Activated naive CD8-positive, alpha-beta T cell treated with anti-CD3 and anti-CD28 coated beads for 36 hours (primary cell): ENCODE data around the gene CNRIP1. TPM values are rescaled to one million over a fixed set of nuclear protein-coding genes. Genes with fewer than 3 reads are reported as not detected.

Experiments
- DNase-seq: peaks from one replicate; pipeline ENCODE4 v3.0.0; 2021
- H3K27ac Mint-ChIP-seq: one replicate; pipeline ENCODE4 v1.8.0; 2022; ENCODE audit warnings: mild to moderate bottlenecking, moderate library complexity, mixed read lengths
- H3K27me3 Mint-ChIP-seq: one replicate; pipeline ENCODE4 v1.8.0; 2022; ENCODE audit warnings: mild to moderate bottlenecking, mixed read lengths
- H3K36me3 Mint-ChIP-seq: one replicate; pipeline ENCODE4 v1.8.0; 2021; ENCODE audit warnings: mild to moderate bottlenecking, mixed read lengths
- H3K4me1 Mint-ChIP-seq: one replicate; pipeline ENCODE4 v1.8.0; 2021; ENCODE audit warnings: mixed read lengths
- H3K4me3 Mint-ChIP-seq: one replicate; pipeline ENCODE4 v1.8.0; 2022; ENCODE audit warnings: mild to moderate bottlenecking, moderate library complexity, mixed read lengths
- H3K9me3 Mint-ChIP-seq: one replicate; pipeline ENCODE4 v1.8.0; 2022; ENCODE audit warnings: mixed read lengths
- total RNA-seq, 2 experiments: library from RNA; stranded (reverse); gene quantifications; one replicate each; pipeline ENCODE4 v1.2.3, GENCODE V29; 2021

CNRIP1 gene
- total RNA-seq, 2 experiments from 2014 or later, result not detected

DNA sequence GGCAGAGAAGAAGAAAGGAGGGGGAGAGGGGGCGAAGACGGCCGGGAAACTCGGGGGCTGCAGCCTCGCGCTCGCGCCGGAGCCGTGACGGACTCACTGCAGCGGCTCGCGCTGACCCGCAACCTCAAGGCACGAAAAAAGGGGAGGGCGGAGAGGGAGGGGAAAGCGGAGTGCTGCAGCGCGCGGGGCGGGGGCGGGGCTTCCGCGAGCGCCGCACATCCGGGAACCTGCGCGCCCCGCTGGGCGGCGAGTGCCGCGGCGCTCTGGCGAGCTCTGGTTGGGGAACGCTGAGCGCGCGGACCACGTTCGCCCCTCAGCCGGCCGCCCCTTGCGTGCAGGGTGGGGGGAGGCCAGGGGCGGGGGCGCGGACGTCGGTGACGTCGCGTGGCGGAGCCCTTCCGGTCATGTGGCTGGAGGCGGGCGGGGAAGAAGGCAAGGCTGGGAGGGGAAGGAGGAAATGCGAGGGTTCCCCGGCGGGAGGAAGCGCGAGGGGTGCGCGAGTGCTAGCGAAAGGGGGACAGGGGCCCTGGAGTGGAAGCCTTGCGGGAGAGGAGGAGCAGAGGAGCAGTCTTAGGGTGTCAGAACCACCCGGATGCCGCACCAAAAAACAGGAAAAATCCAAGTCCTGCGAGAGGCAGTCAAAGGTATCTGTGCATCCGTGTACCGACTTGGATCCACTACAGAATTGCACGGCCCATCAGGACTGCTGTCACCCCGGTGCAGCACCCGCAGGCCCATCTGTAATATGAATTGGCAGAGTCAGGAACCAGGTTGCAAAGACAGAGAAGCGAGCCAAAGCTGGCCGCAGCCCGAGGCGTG, 67.1 kb downstream of the CNRIP1 start, which contains the start of gene PPP3R1:
Gene PPP3R1, minus strand, starts transcription at position 133 of the 819 bp plus-strand sequence. CDS start 405 bp downstream, outside the sequence.
- peaks cover 16% of the 10 kb centered on the region for H3K36me3 Mint-ChIP-seq
- DNase-seq, result peak; percentile 97
- H3K4me1 Mint-ChIP-seq, result peaks cover 32% of the 10 kb centered on the region
- no peaks in the 10 kb centered on the region for H3K9me3 Mint-ChIP-seq
- peak within 1 kb of the TSS; percentile 100 for H3K27ac Mint-ChIP-seq
- no peaks in the 10 kb centered on the region for H3K27me3 Mint-ChIP-seq
- peak within 1 kb of the TSS; percentile 97 for H3K4me3 Mint-ChIP-seq

DNA sequence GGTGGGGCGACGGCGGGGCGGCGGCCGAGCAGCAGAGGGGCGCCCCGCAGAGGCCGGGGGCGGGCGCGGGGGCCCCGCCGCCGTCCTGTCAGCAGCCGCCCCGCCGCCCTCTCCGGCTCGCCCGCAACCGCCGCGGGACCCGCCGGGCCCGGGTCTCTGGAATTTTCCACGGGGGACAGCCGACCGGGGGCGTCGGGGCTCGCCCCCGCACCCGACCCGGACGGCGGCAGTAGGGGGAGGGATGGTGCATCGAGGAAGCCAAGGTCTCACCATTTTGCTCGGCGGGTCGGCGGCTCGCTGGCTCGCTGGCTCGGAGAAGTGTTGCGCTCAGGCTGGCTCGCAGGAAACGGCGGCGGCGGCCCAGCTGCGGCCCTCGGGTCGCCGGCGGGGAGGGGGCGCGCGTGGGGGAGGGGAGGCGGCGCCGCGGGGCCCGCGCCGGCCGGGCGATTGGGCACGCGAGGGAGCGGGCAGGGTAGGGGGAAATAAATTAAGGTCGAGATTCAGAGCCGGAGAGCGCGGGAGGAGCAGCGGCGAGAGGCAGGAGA, 67.8 kb downstream of the CNRIP1 start:
- peak; percentile 50 for DNase-seq
- Mint-ChIP-seq H3K27ac (peak overlapping the region; percentile 95), H3K36me3 (peaks cover 16% of the 10 kb centered on the region), H3K27me3 (no peaks in the 10 kb centered on the region), H3K4me1 (peaks cover 32% of the 10 kb centered on the region), H3K4me3 (peak overlapping the region; percentile 97), H3K9me3 (no peaks in the 10 kb centered on the region)

DNA sequence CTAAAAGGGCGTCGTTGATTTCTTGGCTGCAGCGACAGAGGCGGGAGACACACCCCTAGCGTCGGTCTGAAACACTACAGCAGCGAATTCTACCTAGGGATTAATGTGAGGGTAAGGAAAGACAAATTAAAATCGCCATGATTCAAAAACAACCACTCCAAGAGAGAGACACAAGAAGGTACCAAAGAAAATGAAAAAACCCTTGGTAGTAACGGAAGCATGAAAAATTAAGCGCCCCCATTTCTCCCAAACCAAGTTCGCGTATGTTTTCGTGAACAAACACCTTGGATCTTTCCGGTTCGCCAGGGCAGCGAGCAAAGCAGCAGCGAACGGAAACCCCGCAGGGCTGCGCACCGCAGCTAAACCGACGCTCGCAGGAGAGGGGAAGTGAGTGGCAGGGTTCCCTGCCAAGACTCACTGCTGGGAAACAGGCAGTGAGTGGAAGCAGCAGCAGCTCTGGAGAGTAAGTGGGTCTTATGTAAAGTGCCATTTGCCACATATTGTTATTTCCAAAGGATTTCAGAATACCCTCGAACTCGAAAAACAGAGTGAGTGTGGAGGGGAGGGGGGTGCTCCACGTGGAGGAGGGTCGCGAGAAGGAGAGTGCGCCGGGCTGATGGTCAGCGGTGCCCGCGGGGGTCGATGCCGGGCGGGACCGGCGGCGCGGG, 68.4 kb downstream of the CNRIP1 start:
- Mint-ChIP-seq H3K27ac (peak overlapping the region; percentile 100), H3K27me3 (no peaks in the 10 kb centered on the region), H3K4me1 (peaks cover 28% of the 10 kb centered on the region), H3K9me3 (no peaks in the 10 kb centered on the region), H3K4me3 (peak overlapping the region; percentile 97), H3K36me3 (peaks cover 16% of the 10 kb centered on the region)
- DNase-seq, result peak; percentile 69

- Mint-ChIP-seq H3K36me3 (peaks cover 16% of the 10 kb centered on the region), H3K27me3 (no peaks in the 10 kb centered on the region), H3K27ac (peak overlapping the region; percentile 100), H3K4me3 (peak overlapping the region; percentile 97), H3K9me3 (no peaks in the 10 kb centered on the region), H3K4me1 (peaks cover 24% of the 10 kb centered on the region)
- no peak for DNase-seq
Measured at GRCh38 chr2:68250652-68251186, 69.0 kb downstream of the CNRIP1 start.

DNA sequence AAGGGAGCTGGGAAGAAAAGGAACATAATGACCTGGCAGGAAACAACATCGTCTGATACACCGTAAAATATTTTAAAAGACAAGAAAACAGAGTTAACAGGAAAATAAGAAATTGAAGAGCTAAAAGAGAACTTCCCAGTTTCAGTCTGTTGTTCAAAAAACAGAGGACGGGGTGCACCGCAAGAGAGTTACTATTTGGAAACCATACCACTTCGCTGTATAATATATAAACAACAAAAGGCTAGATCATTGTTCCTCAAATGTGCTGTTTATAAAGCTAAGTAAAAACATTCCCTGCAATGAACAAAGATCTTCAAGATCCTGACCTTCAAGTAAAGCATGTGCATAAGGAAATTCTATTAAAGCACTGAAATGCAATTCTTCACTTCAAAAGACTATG, 69.6 kb downstream of the CNRIP1 start:
- Mint-ChIP-seq H3K27me3 (no peaks in the 10 kb centered on the region), H3K4me3 (peak overlapping the region; percentile 97), H3K9me3 (no peaks in the 10 kb centered on the region), H3K27ac (peak overlapping the region; percentile 100), H3K4me1 (peaks cover 20% of the 10 kb centered on the region), H3K36me3 (peaks cover 16% of the 10 kb centered on the region)
- no peak for DNase-seq

GRCh38 chr2:68248806-68249205, 70.9 kb downstream of the CNRIP1 start:
- H3K9me3 Mint-ChIP-seq, result no peaks in the 10 kb centered on the region
- DNase-seq, result no peak
- peaks cover 10% of the 10 kb centered on the region for H3K4me1 Mint-ChIP-seq
- H3K27ac Mint-ChIP-seq, result no peak overlapping the region
- no peaks in the 10 kb centered on the region for H3K27me3 Mint-ChIP-seq
- H3K4me3 Mint-ChIP-seq, result no peak overlapping the region
- H3K36me3 Mint-ChIP-seq, result peaks cover 16% of the 10 kb centered on the region

GRCh38 chr2:68248361-68248760, 71.4 kb downstream of the CNRIP1 start:
- Mint-ChIP-seq H3K36me3 (peaks cover 16% of the 10 kb centered on the region), H3K27ac (no peak overlapping the region), H3K9me3 (no peaks in the 10 kb centered on the region), H3K4me3 (no peak overlapping the region), H3K27me3 (no peaks in the 10 kb centered on the region), H3K4me1 (peaks cover 10% of the 10 kb centered on the region)
- DNase-seq, result no peak

GRCh38 chr2:68246396-68246795, 73.4 kb downstream of the CNRIP1 start:
- H3K27ac Mint-ChIP-seq, result no peak overlapping the region
- peaks cover 16% of the 10 kb centered on the region for H3K36me3 Mint-ChIP-seq
- no peaks in the 10 kb centered on the region for H3K27me3 Mint-ChIP-seq
- no peak for DNase-seq
- peaks cover 14% of the 10 kb centered on the region for H3K4me1 Mint-ChIP-seq
- no peaks in the 10 kb centered on the region for H3K9me3 Mint-ChIP-seq
- H3K4me3 Mint-ChIP-seq, result no peak overlapping the region

GRCh38 chr2:68245672-68246071, 74.1 kb downstream of the CNRIP1 start:
- no peak overlapping the region for H3K4me3 Mint-ChIP-seq
- peaks cover 14% of the 10 kb centered on the region for H3K36me3 Mint-ChIP-seq
- DNase-seq, result no peak
- H3K4me1 Mint-ChIP-seq, result peaks cover 18% of the 10 kb centered on the region
- no peaks in the 10 kb centered on the region for H3K27me3 Mint-ChIP-seq
- H3K9me3 Mint-ChIP-seq, result no peaks in the 10 kb centered on the region
- H3K27ac Mint-ChIP-seq, result no peak overlapping the region

DNA sequence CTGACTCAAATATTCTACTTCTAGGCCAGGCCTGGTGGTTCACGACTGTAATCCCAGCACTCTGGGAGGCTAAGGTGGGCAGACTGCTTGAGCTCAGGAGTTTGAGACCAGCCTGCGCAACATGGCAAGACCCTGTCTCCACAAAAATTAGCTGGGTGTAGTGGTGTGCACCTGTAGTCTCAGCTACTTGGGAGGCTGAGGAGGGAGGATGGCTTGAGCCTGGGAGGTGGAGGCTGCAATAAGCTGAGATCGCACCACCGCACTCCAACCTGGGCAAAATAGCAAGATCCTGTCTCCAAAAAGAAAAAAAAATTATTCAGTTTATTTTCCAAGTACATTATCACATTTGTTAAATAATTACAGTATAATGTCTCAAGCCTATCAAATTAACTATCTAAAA, 74.7 kb downstream of the CNRIP1 start:
- Mint-ChIP-seq H3K4me3 (no peak overlapping the region), H3K9me3 (no peaks in the 10 kb centered on the region), H3K27ac (no peak overlapping the region), H3K36me3 (peaks cover 14% of the 10 kb centered on the region), H3K4me1 (peaks cover 19% of the 10 kb centered on the region), H3K27me3 (no peaks in the 10 kb centered on the region)
- DNase-seq, result no peak

DNA sequence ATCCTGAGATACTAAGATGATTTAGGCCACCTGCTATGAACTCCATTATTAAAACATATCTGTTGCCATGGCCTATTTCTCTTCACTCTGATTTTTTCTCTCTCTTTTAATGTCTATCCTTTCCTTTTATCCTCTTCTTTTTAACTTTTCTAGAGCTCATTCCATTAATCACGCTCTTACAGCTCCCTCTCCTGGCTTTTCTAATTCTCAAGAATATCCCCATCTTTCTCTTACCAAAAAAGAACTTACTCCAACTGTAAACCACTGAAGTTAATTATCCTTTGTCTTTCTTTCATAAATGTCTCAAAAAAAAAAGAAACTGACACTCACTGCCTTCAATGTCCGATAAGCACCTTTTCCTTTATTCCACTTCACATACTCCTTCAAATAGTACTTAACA, 75.3 kb downstream of the CNRIP1 start:
- Mint-ChIP-seq H3K27me3 (no peaks in the 10 kb centered on the region), H3K9me3 (no peaks in the 10 kb centered on the region), H3K36me3 (peaks cover 12% of the 10 kb centered on the region), H3K27ac (no peak overlapping the region), H3K4me1 (peaks cover 15% of the 10 kb centered on the region), H3K4me3 (no peak overlapping the region)
- no peak for DNase-seq

Other genes starting within 250 kb of the CNRIP1 start
- 10 to 100 TPM; 37.8 to 42.4 TPM for gene PNO1, start 162.1 kb downstream of the CNRIP1 start, total RNA-seq
- gene PPP3R1, start 67.4 kb downstream of the CNRIP1 start, total RNA-seq, result 10 to 100 TPM; 80.8 to 93.2 TPM
- 1 to 10 TPM; 2.2 to 2.3 TPM for gene PLEK, start 45.3 kb upstream of the CNRIP1 start, total RNA-seq
- 1 to 10 TPM; 1.5 to 1.7 TPM for gene FBXO48, start 147.3 kb upstream of the CNRIP1 start, total RNA-seq
- 1 to 10 TPM; 2.4 to 2.7 TPM for gene APLF, start 147.6 kb upstream of the CNRIP1 start, total RNA-seq